Activated CD8-positive, alpha-beta memory T cell treated with anti-CD3 and anti-CD28 coated beads for 4 hours (primary cell): Measurements from ENCODE around the gene ASB7.
"Not testable (repeated sequence)": the region's sequence is repeated elsewhere in the genome, so short reads cannot be mapped to it uniquely, and the experiment has no call there.

Experiments used
- DNase-seq, 2 donors: peaks; one replicate each; pipeline ENCODE4 v3.0.0-alpha.2; 2020; ENCODE audit warnings: low read depth in 2 of 2

Gene ASB7

DNA sequence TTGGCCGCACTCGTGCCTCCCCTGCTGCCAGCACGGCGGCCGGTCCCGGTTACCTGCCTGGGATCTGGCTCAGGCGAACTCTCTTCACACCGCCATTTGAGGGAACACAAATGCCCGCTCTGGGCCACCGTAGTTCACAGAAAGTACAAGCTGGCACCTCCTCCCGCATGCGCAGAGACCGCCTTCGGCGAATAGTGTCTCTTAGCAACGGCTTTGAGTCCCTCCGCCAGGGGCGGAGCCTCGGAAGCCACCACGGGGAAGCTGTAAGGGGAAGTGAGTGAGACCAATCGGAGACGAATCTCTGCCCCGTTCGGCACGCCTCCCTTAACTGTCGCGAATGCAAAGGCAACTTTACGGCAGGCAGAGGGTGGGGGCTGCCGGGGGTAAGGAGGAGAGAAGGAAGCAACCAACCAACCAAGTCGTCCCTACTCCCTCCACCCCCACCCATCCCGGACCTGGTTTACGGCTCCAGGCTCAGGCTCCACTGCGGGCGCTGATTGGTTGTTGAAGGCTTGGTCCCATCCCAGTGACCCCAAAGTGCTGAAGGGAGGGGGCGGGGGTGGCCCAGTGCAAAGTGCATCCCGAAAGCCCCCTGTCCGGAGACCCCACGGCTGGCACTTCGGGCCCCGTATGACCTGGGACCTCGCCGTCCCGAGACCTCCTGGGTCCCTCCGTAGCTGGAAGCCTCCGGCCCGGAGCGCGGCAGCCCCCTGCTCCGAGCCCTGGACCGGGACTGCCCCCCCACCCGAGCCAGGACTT is at the start of gene ASB7, which contains the start of gene LINS1:
TSS of gene ASB7 (plus strand) at position 526 of the 759 bp plus-strand sequence. CDS start 9,628 bp downstream, outside the sequence.
TSS of gene LINS1 (minus strand) at position 121 of the 759 bp plus-strand sequence. CDS start 21,342 bp downstream, outside the sequence.
- DNase-seq = peak; percentile 99 to 100

DNA sequence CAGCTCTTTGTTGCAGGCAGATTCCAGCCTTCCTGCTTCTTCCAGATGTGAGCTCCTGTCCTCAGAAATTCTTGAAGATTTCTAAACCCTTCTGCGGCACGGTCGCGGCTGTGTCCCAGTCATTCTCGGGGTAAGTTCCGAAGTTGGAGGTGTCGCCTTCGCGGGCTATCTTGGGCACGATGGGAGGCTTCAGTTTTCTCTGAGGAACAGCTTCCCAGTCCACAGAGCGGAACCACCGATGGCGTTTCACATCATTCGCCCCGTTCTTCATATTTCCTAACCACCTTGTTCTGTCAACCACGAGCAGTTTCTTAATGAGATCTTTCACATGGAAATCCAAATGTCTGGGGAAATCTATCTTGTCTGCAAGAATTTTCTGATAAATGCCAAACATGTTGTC is 48.9 kb upstream of the ASB7 start:
- no peak for DNase-seq

DNA sequence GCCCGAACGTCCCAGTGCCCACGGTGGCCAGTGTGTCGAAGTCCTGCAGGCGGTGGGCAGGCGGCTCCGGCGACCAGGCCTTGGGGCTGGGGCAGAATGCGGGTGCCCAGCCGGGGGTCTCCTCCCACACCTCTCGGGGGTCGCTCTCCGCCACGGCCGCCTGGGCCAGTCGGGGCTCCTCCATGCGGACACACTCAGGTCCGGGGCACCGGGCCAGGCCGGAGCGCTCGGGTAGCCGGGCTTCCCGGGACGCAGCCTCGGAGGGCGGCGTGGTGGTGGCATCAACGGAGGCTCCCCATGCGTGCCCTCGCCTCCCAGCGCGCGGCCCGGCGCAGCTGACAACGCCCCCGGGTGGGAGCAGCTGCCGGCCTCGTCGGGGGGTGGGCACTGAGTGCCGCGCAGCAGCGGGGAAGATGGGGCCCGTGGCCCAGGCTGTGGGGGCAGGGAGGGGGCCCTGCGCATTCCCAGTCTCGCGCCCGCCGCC is 43.6 kb upstream of the ASB7 start:
- no peak for DNase-seq

DNA sequence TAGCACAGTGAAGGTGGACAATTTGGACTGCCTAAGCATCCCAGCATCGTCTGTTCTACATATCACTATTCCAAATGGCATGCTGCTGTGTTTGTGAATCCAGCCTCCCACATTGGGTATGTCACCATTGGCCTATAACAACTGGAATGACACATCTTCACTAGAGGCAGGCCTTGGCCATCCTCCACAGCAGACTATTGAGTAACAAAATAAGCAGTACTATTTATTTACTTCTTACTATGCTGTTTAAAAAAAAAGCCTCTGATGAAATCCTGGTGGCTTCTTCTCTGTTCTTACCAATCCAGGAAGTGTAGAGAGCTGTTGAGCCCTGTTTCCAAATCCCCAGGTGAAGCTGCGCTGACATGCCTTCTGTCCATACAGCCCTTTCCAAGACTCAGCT is 43.1 kb upstream of the ASB7 start:
- DNase-seq = no peak

GRCh38 chr15:100560323-100560722 is 42.1 kb upstream of the ASB7 start:
- no peak for DNase-seq

DNA sequence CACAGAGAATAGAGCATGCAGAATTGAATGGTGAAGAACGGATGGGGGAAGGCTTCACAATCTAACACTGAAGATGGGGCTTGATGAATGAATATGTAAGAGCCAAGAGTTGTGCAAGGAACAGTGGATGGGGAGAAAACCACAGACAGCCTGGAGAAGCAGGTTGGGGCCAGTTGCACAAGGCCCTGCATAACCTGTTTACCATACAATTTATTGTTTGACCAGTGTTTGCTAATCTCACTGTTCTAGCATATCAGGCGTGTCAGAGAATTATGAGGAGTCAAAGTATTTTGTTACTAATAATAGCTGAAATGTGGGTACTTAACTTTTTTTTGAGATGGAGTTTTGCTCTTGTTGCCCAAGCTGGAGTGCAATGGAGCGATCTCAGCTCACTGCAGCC is 36.8 kb upstream of the ASB7 start:
- DNase-seq = no peak

DNA sequence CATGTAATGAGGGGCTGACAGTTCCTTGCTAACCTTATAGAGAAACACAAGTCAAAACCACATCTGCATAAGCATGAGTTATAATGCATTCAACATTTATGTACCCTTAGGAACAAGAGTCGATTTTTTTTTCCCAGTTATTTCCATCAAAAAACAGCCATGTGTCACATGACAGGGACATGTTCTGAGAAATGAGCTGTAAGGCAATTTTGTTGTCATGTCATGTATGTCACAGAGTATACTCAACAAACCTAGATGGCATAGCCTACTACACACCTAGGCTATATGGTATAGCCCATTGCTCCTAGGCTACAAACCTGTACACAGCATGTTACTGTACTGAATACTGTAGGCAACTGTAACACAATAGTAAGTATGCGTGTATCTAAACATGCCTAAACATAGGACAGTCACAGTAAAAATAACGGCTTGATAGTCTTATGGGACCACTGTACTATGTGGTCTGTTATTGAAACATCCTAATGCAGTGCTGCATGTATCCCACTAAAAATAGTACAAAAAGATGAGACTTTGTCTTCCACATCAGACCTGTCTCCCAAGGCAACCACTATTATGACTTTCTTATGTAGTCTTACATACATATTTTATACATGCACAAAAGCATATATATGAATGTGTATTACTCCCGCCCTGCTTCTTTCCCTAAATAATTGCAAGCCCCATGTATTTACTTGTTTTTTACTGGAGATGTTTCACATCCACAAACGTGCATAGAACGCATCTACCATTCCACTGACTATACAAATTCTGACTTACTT is 35.4 kb upstream of the ASB7 start:
- no peak for DNase-seq

DNA sequence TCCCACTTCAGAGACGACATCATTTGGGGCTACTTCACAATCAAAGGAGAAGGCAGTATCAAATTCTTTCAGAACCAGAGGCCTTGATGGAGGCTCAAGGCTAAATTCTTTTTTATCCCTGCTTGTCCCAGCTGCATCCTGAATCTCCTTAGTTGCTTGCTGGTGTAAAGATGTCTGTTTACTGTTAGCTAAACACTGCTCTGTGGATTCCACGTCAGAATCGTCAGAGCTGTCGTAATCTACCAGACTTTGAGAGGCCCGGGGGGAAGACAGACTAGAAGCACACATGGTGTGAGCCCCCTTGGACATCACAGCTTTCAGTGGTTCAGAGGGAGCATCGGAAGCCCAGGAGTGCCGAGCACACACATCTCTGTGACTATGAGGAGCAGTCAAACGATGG is 33.0 kb upstream of the ASB7 start:
- DNase-seq = no peak

DNA sequence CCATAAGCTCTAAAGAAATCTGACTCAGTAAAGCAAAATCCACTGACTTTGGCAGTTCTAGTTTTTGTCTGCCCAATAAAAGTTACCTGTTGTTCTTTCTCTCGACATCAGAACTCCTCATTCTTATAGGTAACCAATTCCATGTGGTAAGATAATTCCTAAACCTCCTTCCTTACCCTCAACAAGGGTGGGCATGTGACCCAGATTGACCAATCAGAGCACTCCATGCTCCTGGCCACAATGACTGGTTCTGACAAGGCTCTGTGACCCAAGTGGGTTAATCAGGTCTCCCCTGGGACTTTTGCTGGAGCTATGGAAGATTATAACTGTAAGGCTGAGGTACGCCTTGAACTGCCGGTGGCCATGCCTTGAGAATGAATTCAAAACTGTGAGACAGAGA is 32.1 kb upstream of the ASB7 start:
- no peak for DNase-seq

- DNase-seq = no peak
Measured at GRCh38 chr15:100570735-100571313, 31.6 kb upstream of the ASB7 start.

GRCh38 chr15:100571592-100572167 is 30.7 kb upstream of the ASB7 start:
- DNase-seq = no peak

DNA sequence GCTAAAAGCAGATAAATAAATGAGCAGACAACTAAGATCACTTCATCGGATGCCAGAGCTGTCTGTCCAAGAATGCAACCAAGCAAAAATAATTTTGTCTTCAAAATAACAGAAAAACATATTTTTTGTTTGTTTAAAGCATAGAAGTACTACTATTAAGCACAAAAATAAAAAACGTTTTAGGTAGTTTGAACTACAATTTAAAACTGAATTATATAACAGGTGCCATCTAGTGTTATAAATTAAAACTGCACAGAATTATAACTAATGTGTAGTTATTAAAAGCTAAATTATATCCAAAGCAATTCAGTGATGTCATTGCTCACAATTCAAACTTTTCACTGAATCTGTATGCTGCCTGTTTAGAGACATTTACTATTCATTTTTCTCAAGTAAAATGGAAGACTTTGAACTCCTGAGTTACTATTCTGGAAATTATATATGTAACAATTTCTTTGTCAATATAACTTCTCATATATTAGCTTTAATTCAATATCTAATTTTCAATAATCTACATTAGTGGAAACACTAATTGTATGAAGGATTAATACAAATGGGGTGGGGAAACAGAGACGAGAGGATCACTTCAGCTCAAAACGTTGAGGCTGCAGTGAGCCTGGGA is 29.9 kb upstream of the ASB7 start:
- no peak for DNase-seq

DNA sequence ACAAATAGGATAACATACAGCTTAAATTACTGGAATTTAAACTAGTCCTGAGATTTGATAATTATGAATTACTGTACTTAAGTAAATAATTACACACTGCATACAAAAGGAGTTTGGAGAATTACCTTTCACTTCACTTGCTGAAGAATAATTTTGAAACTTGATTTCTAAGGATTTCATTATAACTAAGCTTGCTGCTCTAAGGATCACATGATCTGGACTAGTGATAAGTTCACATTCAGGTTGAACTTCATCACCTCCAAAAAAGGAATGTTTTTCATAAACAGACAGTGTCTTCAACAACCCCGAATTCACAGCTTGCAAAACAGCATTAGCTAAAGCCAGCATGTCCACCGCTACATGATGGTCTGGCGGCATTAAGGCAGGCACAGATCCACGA is 28.9 kb upstream of the ASB7 start:
- no peak for DNase-seq

DNA sequence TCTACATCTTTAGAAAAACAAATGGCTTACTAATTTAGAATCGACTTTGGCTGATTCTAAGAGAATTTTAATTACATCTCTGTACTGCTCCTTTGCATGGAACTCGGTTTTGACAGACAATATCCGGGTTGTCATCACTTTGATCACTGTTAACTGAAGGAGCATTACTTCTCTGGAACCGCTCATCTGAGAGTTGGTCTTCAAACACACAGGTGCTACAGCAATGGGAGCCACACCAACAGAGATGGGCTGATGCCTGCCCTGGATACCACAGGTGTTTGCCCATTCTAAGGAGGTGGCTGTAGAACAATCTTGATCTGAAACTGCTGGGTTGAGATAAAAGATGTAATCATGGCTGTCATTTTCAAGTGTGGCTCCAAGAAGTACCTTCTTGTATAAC is 22.0 kb upstream of the ASB7 start:
- no peak for DNase-seq

- DNase-seq = no peak
Measured at GRCh38 chr15:100588638-100589242, 13.6 kb upstream of the ASB7 start.

DNA sequence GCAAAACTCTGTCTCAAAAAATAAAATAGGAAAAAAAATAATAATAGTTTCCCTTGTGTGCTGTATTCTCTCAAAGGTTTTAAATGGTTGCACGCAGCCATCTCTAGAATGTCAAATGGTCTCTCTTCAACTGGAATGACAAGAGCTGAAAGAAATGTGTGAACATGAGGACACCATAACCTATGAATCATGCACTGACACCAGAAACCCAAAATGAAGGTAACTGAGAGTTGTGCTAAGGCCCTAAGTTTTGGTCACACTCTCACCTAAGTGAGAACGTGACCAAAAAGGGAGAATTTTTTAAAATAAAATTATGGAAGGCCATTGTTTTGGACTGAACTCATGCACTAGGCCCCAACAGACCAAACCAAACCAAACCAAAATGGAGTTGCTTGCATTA is 11.2 kb upstream of the ASB7 start:
- not testable (repeated sequence) for DNase-seq

- no peak for DNase-seq
Measured at GRCh38 chr15:100591835-100592234, 10.6 kb upstream of the ASB7 start.

- no peak for DNase-seq
Measured at GRCh38 chr15:100592898-100593297, 9.5 kb upstream of the ASB7 start.

GRCh38 chr15:100593431-100593830 is 9.0 kb upstream of the ASB7 start:
- no peak for DNase-seq

DNA sequence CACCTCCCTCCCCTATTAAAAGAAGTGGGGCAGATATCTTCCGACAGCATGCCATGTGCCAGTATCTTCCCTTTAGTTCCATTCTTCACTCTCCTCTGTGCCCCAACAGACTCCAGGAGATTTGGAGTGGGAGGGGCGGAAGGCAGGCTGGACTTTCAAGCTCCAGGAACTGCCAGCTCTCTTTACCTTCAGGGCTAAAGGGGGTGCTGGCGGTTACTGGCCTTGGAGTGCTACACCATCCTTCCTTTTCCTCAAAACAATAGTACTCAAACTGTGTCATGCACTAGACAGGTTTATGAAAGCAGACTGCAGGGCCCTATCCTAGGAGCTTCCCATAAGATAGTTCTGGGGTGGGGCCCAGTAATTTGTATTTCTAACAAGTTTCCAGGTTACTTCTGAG is 6.4 kb upstream of the ASB7 start:
- DNase-seq = no peak

GRCh38 chr15:100596792-100597191 is 5.6 kb upstream of the ASB7 start:
- peak; percentile 89 to 92 for DNase-seq
